Endothelial cell (in vitro differentiated cells): Measurements from ENCODE around the gene CCDC88B. TPM values are rescaled to one million over a fixed set of nuclear protein-coding genes. Genes with fewer than 3 reads are reported as not detected.

Experiments
- DNase-seq: peaks from one replicate; pipeline ENCODE4 v3.0.0; 2021; ENCODE audit warnings: low spot score
- H3K27ac Mint-ChIP-seq: one replicate; pipeline ENCODE4 v1.8.0; 2021; ENCODE audit warnings: mixed read lengths, inconsistent platforms; ENCODE audit not compliant: unreplicated experiment
- H3K27me3 Mint-ChIP-seq: one replicate; pipeline ENCODE4 v1.8.0; 2021; ENCODE audit warnings: mild to moderate bottlenecking, moderate library complexity, mixed read lengths, inconsistent platforms; ENCODE audit not compliant: unreplicated experiment
- H3K36me3 Mint-ChIP-seq: one replicate; pipeline ENCODE4 v1.8.0; 2021; ENCODE audit warnings: mild to moderate bottlenecking, low read depth, mixed read lengths, inconsistent platforms; ENCODE audit not compliant: unreplicated experiment
- H3K4me1 Mint-ChIP-seq: one replicate; pipeline ENCODE4 v1.8.0; 2021; ENCODE audit warnings: mild to moderate bottlenecking, mixed read lengths, inconsistent platforms; ENCODE audit not compliant: unreplicated experiment
- H3K4me3 Mint-ChIP-seq: one replicate; pipeline ENCODE4 v1.8.0; 2021; ENCODE audit warnings: mild to moderate bottlenecking, mixed read lengths, inconsistent platforms; ENCODE audit not compliant: unreplicated experiment
- H3K9me3 Mint-ChIP-seq: one replicate; pipeline ENCODE4 v1.8.0; 2021; ENCODE audit warnings: mixed read lengths, inconsistent platforms; ENCODE audit not compliant: unreplicated experiment
- total RNA-seq: library from RNA; stranded (reverse); fragmentation: NEBNext Ultra II Directional; extraction: Animal tissue kit (Norgen Biotek cat#: 25700); gene quantifications from one replicate; pipeline ENCODE4 v1.2.1, GENCODE V29; 2021; ENCODE audit not compliant: unreplicated experiment
- TF ChIP-seq, protein P1 (sequence below): fragments of 200-600 bp; sonication (generic); IDR thresholded peaks from one replicate; pipeline ENCODE4 v1.5.0; 2021; ENCODE audit warnings: antibody characterized with exemption; ENCODE audit not compliant: unreplicated experiment

The CCDC88B gene
- total RNA-seq, 1 donor from 2014 or later: 8.3 TPM

DNA sequence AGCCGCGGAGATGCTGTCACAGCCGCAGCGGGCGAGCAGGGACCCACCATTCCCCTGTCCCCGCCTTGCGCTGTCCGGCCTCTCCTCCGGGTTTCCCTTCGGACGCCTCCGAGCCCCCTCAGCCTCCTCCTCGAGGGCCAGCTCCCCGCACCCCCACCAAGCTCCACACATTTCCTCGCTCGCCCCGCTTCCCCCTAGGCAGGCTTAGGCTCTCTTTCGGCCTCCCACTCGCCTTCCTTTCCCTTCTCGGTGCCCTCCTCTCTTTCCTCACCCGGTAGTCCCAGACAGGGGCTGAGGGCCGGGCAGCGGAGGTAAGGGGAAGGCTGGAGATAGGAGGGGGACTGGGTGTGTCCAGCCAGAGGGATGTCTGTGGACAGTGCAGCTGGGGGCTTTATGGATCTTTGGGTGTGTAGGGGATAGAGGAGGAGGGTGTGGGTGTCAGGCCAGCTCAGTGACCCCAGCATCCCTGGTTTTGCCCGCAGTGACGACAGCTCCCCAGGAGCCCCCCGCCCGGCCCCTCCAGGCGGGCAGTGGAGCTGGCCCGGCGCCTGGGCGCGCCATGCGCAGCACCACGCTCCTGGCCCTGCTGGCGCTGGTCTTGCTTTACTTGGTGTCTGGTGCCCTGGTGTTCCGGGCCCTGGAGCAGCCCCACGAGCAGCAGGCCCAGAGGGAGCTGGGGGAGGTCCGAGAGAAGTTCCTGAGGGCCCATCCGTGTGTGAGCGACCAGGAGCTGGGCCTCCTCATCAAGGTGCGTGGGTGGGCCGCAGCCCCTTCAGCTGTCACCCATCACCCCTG is 47.3 kb upstream of the CCDC88B start:
- Mint-ChIP-seq H3K9me3 (no peaks in the 10 kb centered on the region), H3K27ac (no peak overlapping the region), H3K4me3 (no peak overlapping the region), H3K36me3 (peaks cover 9% of the 10 kb centered on the region), H3K4me1 (peaks cover 14% of the 10 kb centered on the region), H3K27me3 (peaks cover 36% of the 10 kb centered on the region)
- TF ChIP-seq, protein P1, sequence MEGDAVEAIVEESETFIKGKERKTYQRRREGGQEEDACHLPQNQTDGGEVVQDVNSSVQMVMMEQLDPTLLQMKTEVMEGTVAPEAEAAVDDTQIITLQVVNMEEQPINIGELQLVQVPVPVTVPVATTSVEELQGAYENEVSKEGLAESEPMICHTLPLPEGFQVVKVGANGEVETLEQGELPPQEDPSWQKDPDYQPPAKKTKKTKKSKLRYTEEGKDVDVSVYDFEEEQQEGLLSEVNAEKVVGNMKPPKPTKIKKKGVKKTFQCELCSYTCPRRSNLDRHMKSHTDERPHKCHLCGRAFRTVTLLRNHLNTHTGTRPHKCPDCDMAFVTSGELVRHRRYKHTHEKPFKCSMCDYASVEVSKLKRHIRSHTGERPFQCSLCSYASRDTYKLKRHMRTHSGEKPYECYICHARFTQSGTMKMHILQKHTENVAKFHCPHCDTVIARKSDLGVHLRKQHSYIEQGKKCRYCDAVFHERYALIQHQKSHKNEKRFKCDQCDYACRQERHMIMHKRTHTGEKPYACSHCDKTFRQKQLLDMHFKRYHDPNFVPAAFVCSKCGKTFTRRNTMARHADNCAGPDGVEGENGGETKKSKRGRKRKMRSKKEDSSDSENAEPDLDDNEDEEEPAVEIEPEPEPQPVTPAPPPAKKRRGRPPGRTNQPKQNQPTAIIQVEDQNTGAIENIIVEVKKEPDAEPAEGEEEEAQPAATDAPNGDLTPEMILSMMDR: no peak
- no peak for DNase-seq

DNA sequence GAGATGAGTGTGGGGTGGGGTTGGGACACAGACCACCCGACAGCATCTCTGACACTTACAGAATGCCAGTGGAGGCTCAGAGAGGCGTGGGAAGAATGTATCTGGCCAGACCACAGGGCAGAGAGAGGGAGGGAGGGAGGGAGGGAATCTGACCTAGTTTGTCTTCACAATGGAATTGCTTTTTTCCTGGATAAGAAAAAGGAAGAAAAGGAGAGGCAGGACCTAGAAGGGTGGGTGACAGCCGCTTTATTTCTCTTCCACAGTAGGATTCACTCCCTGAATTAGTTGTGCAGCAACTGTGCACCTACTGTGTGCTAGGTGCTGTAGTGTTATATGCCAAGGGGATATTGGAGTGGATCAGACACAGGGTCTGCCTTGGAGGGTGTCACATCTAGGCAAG is 45.2 kb upstream of the CCDC88B start:
- no peak overlapping the region for H3K27ac Mint-ChIP-seq
- DNase-seq: no peak
- H3K4me1 Mint-ChIP-seq: peaks cover 16% of the 10 kb centered on the region
- H3K4me3 Mint-ChIP-seq: no peak overlapping the region
- TF ChIP-seq, protein P1: no peak
- H3K36me3 Mint-ChIP-seq: peaks cover 4% of the 10 kb centered on the region
- H3K27me3 Mint-ChIP-seq: peaks cover 40% of the 10 kb centered on the region
- no peaks in the 10 kb centered on the region for H3K9me3 Mint-ChIP-seq

DNA sequence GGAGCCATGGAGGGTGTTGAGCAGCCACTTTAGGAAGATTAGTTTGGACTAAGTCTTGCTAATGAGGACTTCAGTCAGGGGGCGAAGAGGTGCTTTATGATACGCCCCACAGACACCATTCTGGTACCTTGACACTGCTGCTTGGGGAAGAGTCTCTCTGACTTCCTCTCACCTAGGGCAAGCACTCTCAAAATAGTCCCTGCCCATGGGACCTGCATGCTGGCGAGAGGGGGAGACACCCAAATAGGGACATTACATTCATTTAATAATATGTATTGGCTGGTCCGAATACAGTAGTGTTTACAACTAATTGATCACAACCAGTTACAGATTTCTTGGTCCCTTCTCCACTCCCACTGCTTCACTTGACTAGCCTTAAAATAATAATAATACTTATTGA is 44.2 kb upstream of the CCDC88B start:
- Mint-ChIP-seq H3K4me3 (no peak overlapping the region), H3K27ac (no peak overlapping the region), H3K9me3 (no peaks in the 10 kb centered on the region), H3K4me1 (peaks cover 13% of the 10 kb centered on the region), H3K36me3 (peaks cover under 1% of the 10 kb centered on the region), H3K27me3 (peaks cover 36% of the 10 kb centered on the region)
- TF ChIP-seq, protein P1: no peak
- DNase-seq: no peak

DNA sequence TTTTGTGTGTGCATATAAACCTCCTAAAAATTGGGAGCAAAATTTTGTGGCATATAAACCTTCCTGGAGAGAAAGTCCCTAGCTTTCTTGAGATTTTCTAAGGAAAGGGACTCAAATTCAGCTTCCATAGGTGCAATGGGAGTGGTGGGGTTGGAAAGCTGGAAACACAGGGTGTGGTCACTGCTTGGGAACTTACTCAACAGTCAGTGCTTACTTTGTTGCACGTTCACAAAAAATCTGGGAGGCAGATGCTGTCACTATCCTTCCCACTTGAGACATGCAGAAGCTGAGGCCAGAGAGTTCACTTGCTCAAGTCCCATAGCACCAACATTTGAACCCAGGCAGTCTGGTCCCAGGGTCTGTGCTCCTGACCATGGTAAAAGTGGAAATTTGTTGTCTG is 43.8 kb upstream of the CCDC88B start:
- Mint-ChIP-seq H3K27me3 (peaks cover 34% of the 10 kb centered on the region), H3K9me3 (no peaks in the 10 kb centered on the region), H3K27ac (no peak overlapping the region), H3K4me3 (no peak overlapping the region), H3K36me3 (no peaks in the 10 kb centered on the region), H3K4me1 (peaks cover 11% of the 10 kb centered on the region)
- TF ChIP-seq, protein P1: no peak
- DNase-seq: no peak
